SK-N-SH (cell line): ENCODE data around the gene SLC66A2. TPM values are rescaled to one million over a fixed set of nuclear protein-coding genes. Genes with fewer than 3 reads are reported as not detected.

Source experiments
- CTCF ChIA-PET: fragments of 300-600, 350-600 bp; formaldehyde crosslinking; extraction: SDS; loops from one replicate; lab custom pipeline; 2021; lab: Yijun Ruan, JAX
- POLR2A ChIA-PET: fragments of 350-600 bp; sonication (Branson Sonifier 250); formaldehyde crosslinking; extraction: SDS; loops from one replicate; lab custom pipeline; 2020; ENCODE audit warnings: antibody characterized with exemption, inconsistent platforms; lab: Yijun Ruan, JAX
- DNase-seq: peaks from one replicate; pipeline ENCODE4 v3.0.0; 2012
- H2AFZ ChIP-seq: fragments of 200-600 bp; sonication (generic); 2 replicates; pipeline ENCODE4 v1.8.1; 2016; ENCODE audit warnings: antibody characterized with exemption, mild to moderate bottlenecking, low read depth
- H3F3A ChIP-seq: fragments of 200-600 bp; sonication (generic); replicated peaks from 2 replicates; pipeline ENCODE3; 2016; ENCODE audit warnings: antibody characterized with exemption, mild to moderate bottlenecking; ENCODE audit not compliant: insufficient read depth
- H3K27ac ChIP-seq, 2 experiments: fragments of 200-500 bp in 1 of 2; fragments of 200-600 bp in 1 of 2; sonication (Bioruptor generic) in 1 of 2; sonication (generic), shearing (Covaris generic) in 1 of 2; 2 replicates each; pipeline versions ENCODE4 v1.5.1 to v1.6.1; 2014 to 2016; ENCODE audit warnings: low read depth in 2 of 2, inconsistent platforms in 1 of 2, low read length in 1 of 2, mild to moderate bottlenecking in 1 of 2, mixed read lengths in 1 of 2
- H3K27me3 ChIP-seq: fragments of 200-600 bp; sonication (generic), shearing (Covaris generic); 2 replicates; pipeline ENCODE4 v1.6.1; 2016; ENCODE audit warnings: mixed run types; ENCODE audit not compliant: insufficient read depth
- H3K36me3 ChIP-seq, 2 experiments: fragments of 200-500 bp in 1 of 2; fragments of 200-600 bp in 1 of 2; sonication (Bioruptor generic) in 1 of 2; sonication (generic) in 1 of 2; replicated peaks in 1 of 2; 2 replicates each; pipeline versions ENCODE3 to v1.5.1; 2014 to 2016; ENCODE audit warnings: low read length in 1 of 2, mild to moderate bottlenecking in 1 of 2; ENCODE audit not compliant: insufficient read depth in 2 of 2, control insufficient read depth in 1 of 2
- H3K4me1 ChIP-seq, 2 experiments: fragments of 200-500 bp in 1 of 2; fragments of 200-600 bp in 1 of 2; sonication (Bioruptor generic) in 1 of 2; sonication (generic), shearing (Covaris generic) in 1 of 2; 2 replicates each; pipeline versions ENCODE4 v1.5.1 to v1.6.1; 2014 to 2016; ENCODE audit warnings: low read depth in 1 of 2, low read length in 1 of 2, mixed run types in 1 of 2; ENCODE audit not compliant: insufficient read depth in 2 of 2, control insufficient read depth in 1 of 2
- H3K4me2 ChIP-seq: fragments of 200-600 bp; sonication (generic), shearing (Covaris generic); 2 replicates; pipeline ENCODE4 v1.6.1; 2017; ENCODE audit warnings: mixed run types
- H3K4me3 ChIP-seq, 2 experiments: fragments of 200-500 bp in 1 of 2; fragments of 200-600 bp in 1 of 2; sonication (Bioruptor generic) in 1 of 2; sonication (generic), shearing (Covaris generic) in 1 of 2; 2 replicates each; pipeline versions ENCODE4 v1.5.1 to v1.8.1; 2014 to 2016; ENCODE audit warnings: low read depth in 2 of 2, inconsistent platforms in 1 of 2, low read length in 1 of 2, mild to moderate bottlenecking in 1 of 2, mixed read lengths in 1 of 2, moderate library complexity in 1 of 2
- H3K79me2 ChIP-seq: fragments of 200-600 bp; sonication (generic); 2 replicates; pipeline ENCODE4 v1.8.1; 2017; ENCODE audit warnings: mild to moderate bottlenecking; ENCODE audit not compliant: insufficient read depth
- H3K9ac ChIP-seq: fragments of 200-600 bp; sonication (generic); 2 replicates; pipeline ENCODE4 v1.6.1; 2017; ENCODE audit warnings: mixed run types
- H3K9me2 ChIP-seq: fragments of 200-600 bp; sonication (generic); 2 replicates; pipeline ENCODE4 v1.6.1; 2017; ENCODE audit warnings: mixed run types
- H3K9me3 ChIP-seq: fragments of 200-600 bp; sonication (generic); 2 replicates; pipeline ENCODE4 v1.6.1; 2017; ENCODE audit warnings: mixed run types, mild to moderate bottlenecking, moderate library complexity
- H4K20me1 ChIP-seq: fragments of 200-600 bp; sonication (generic); 2 replicates; pipeline ENCODE4 v1.6.1; 2017; ENCODE audit warnings: mild to moderate bottlenecking, mixed run types; ENCODE audit not compliant: insufficient read depth
- ELF1 ChIP-seq: IDR thresholded peaks from 2 replicates; pipeline ENCODE4 v1.4.0; 2012
- EP300 ChIP-seq, 2 experiments: IDR thresholded peaks; 2 replicates each; pipeline versions ENCODE4 v1.4.0 to v1.6.1; 2012; ENCODE audit warnings: borderline replicate concordance in 1 of 2, low read depth in 1 of 2, low read length in 1 of 2
- EZH2phosphoT487 ChIP-seq: fragments of 200-600 bp; sonication (generic); IDR thresholded peaks from 2 replicates; pipeline ENCODE4 v1.6.1; 2017; ENCODE audit warnings: low read depth, mixed run types, mild to moderate bottlenecking, antibody characterized with exemption, moderate library complexity, borderline replicate concordance
- FOSL2 ChIP-seq: IDR thresholded peaks from 2 replicates; pipeline ENCODE4 v1.4.0; 2012; ENCODE audit warnings: low read depth, mild to moderate bottlenecking, moderate library complexity, borderline replicate concordance
- FOXJ3 ChIP-seq: sonication (generic); formaldehyde crosslinking; IDR thresholded peaks from 2 replicates; pipeline ENCODE4 v1.5.1; 2020; ENCODE audit warnings: mild to moderate bottlenecking, missing genetic modification reagents
- GABPA ChIP-seq: IDR thresholded peaks from 2 replicates; pipeline ENCODE4 v1.4.0; 2012; ENCODE audit warnings: low read depth, mild to moderate bottlenecking
- MAX ChIP-seq: IDR thresholded peaks from 2 replicates; pipeline ENCODE4 v1.4.0; 2012; ENCODE audit warnings: low read depth
- MXI1 ChIP-seq: IDR thresholded peaks from 2 replicates; pipeline ENCODE4 v1.6.1; 2012; ENCODE audit warnings: mild to moderate bottlenecking, low read depth, low read length, improper control_type of control experiment
- NFIC ChIP-seq: IDR thresholded peaks from 2 replicates; pipeline ENCODE4 v1.4.0; 2012; ENCODE audit warnings: borderline replicate concordance
- NRF1 ChIP-seq: IDR thresholded peaks from 2 replicates; pipeline ENCODE4 v1.6.1; 2012; ENCODE audit warnings: low read depth, mild to moderate bottlenecking, low read length
- PBX3 ChIP-seq: IDR thresholded peaks from 2 replicates; pipeline ENCODE4; 2012
- RAD21 ChIP-seq: IDR thresholded peaks from 2 replicates; pipeline ENCODE4 v1.6.1; 2012; ENCODE audit warnings: mild to moderate bottlenecking, low read length
- RCOR1 ChIP-seq: fragments of 150-350 bp; IDR thresholded peaks from 2 replicates; pipeline ENCODE4 v1.6.1; 2017; ENCODE audit warnings: antibody characterized with exemption, low read length
- RFX5 ChIP-seq: IDR thresholded peaks from 2 replicates; pipeline ENCODE4 v1.6.1; 2012; ENCODE audit warnings: mild to moderate bottlenecking, improper control_type of control experiment, low read length
- RXRA ChIP-seq: IDR thresholded peaks from 2 replicates; pipeline ENCODE4 v1.4.0; 2012; ENCODE audit warnings: low read depth, mild to moderate bottlenecking, borderline replicate concordance
- SIN3A ChIP-seq: IDR thresholded peaks from 2 replicates; pipeline ENCODE4 v1.6.1; 2012; ENCODE audit warnings: low read depth, mild to moderate bottlenecking, low read length, moderate library complexity, borderline replicate concordance
- SMC3 ChIP-seq: IDR thresholded peaks from 2 replicates; pipeline ENCODE4 v1.6.1; 2012; ENCODE audit warnings: low read depth, low read length, improper control_type of control experiment
- TAF1 ChIP-seq: IDR thresholded peaks from 2 replicates; pipeline ENCODE4 v1.6.1; 2012; ENCODE audit warnings: low read depth, mild to moderate bottlenecking, low read length, moderate library complexity, borderline replicate concordance
- ZBTB33 ChIP-seq: IDR thresholded peaks from 2 replicates; pipeline ENCODE4 v1.4.0; 2012; ENCODE audit warnings: low read depth, borderline replicate concordance
- WGBS: methylation state at CpG from one replicate; pipeline ENCODE4 v1.1.6; 2017; ENCODE audit warnings: low lambda C conversion rate; 5-methylcytosine and 5-hydroxymethylcytosine counted together
- polyA plus RNA-seq, 3 experiments: library from polyadenylated mRNA; depleted of rRNA; stranded (reverse); fragments of >200 nt; gene quantifications; 2 replicates each; pipeline ENCODE4 v1.2.3, GENCODE V29; 2012
- TF ChIP-seq, protein P1 (sequence below): fragments of 200-600 bp; sonication (generic); IDR thresholded peaks from 2 replicates; pipeline ENCODE4 v1.6.1; 2017; ENCODE audit warnings: antibody characterized with exemption, mild to moderate bottlenecking, moderate library complexity
- TF ChIP-seq, protein P2 (sequence below): fragments of 150-350 bp; IDR thresholded peaks from 2 replicates; pipeline ENCODE4 v1.6.1; 2016; ENCODE audit warnings: mild to moderate bottlenecking, low read depth, low read length

SLC66A2 gene
- polyA plus RNA-seq, 1 of the 3 experiments (the other 2 are of a cell fraction): 14.5 TPM

DNA sequence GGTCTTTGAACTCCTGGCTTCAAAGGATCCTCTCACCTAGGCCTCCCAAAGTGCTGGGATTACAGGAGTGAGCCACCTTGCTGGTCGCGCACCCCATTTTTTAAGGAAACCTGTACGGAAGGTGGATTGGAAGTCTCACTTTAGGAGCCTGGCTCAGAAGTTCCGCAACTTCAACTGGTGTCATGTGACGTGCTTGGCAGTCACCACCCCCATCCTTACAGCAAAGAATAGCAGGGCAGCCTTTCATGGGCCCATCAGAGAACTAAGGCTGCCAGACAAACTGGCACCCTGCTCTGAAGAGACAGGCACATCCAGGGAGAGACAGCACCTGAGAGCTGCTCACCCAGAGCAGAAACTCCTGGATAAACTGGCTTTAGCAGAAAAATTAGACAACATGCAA is 3.3 kb upstream of the SLC66A2 start:
- Histone ChIP-seq H4K20me1 (0 out of 2 replicates have a peak, but pooled peaks cover 7% of the 10 kb centered on the region), H3K79me2 (peaks cover 10% of the 10 kb centered on the region), H3F3A (no peaks in the 10 kb centered on the region), H3K4me3 (no peak overlapping the region), H3K9ac (no peak overlapping the region), H3K27me3 (no peaks in the 10 kb centered on the region), H3K27ac (no peak overlapping the region), H3K4me1 (peaks cover 4 to 5% of the 10 kb centered on the region in 2 experiments; a peak in 1 of 4 replicates), H3K4me2 (no peak overlapping the region), H3K36me3 (no peaks in the 10 kb centered on the region), H3K9me3 (no peaks in the 10 kb centered on the region), H3K9me2 (no peaks in the 10 kb centered on the region), H2AFZ (no peak overlapping the region)
- DNase-seq: no peak
- CTCF ChIA-PET: no interaction called here
- TF ChIP-seq RFX5 (no peak), EZH2phosphoT487 (no peak), SIN3A (no peak), MXI1 (no peak), SMC3 (no peak), MAX (no peak), GABPA (no peak), NFIC (no peak), EP300 (IDR thresholded peaks at IDR 0.05; ENCODE audit: borderline replicate concordance in 1 of 2, low read depth in 1 of 2, low read length in 1 of 2) (no peak), FOXJ3 (CRISPR knock-in tag) (no peak), PBX3 (no peak), NRF1 (no peak), RAD21 (no peak), TAF1 (no peak), RCOR1 (no peak)
- WGBS: 94% methylated on average over 5 of the region's 5 CpGs
- POLR2A ChIA-PET: no interaction called here

DNA sequence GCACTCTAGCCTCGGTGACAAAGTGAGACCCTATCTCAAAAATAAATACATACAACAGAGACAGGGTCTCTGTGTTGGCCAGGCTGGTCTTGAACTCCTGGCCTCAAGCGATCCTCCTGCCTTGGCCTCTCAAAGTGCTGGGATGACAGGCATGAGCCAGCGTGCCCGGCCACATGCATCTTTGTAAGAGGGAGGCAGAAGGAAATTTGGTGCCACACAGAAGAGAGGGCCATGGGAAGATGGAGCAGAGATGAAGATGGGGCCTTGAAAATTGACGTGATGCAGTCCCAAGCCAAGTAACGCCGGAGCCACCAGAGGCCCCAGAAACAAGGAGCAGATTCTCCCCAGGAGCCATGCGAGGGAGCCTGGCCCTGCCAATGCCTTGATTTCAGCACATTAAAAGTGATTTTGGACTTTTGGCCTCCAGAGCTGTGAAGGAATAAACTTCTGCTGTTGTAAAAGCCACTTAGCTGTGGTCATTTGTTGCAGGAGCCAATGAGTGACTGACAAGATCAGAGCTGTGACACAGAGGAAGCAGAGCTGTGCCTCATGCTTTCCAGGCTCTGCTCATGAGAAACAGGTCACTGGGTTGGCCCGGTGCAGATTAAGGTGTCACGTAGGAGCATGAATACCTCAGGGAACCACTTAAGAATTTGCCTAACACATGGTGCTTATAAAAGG is 2.7 kb upstream of the SLC66A2 start:
- H4K20me1 ChIP-seq: peaks cover 9% of the 10 kb centered on the region; the same call in 1 of the 2 replicates
- POLR2A ChIA-PET: no interaction called here
- CTCF ChIA-PET: no interaction called here
- no peak overlapping the region for H3K4me2 ChIP-seq
- peaks cover 17% of the 10 kb centered on the region for H3K79me2 ChIP-seq
- H3K9ac ChIP-seq: no peak overlapping the region
- H3K4me1 ChIP-seq: peaks cover 4 to 5% of the 10 kb centered on the region in 2 experiments; a peak in 1 of 4 replicates
- H3K9me2 ChIP-seq: no peaks in the 10 kb centered on the region
- no peak for DNase-seq
- H3K27ac ChIP-seq: no peak overlapping the region
- WGBS: 95% methylated on average over 9 of the region's 10 CpGs
- H3F3A ChIP-seq: no peaks in the 10 kb centered on the region
- H3K36me3 ChIP-seq: no peaks in the 10 kb centered on the region
- H2AFZ ChIP-seq: no peak overlapping the region
- H3K9me3 ChIP-seq: no peaks in the 10 kb centered on the region
- H3K4me3 ChIP-seq: no peak overlapping the region
- H3K27me3 ChIP-seq: no peaks in the 10 kb centered on the region
- TF ChIP-seq RXRA: no peak
- no peak for TF ChIP-seq RAD21
- no peak for TF ChIP-seq FOSL2
- TF ChIP-seq NRF1: no peak
- TF ChIP-seq, protein P1, sequence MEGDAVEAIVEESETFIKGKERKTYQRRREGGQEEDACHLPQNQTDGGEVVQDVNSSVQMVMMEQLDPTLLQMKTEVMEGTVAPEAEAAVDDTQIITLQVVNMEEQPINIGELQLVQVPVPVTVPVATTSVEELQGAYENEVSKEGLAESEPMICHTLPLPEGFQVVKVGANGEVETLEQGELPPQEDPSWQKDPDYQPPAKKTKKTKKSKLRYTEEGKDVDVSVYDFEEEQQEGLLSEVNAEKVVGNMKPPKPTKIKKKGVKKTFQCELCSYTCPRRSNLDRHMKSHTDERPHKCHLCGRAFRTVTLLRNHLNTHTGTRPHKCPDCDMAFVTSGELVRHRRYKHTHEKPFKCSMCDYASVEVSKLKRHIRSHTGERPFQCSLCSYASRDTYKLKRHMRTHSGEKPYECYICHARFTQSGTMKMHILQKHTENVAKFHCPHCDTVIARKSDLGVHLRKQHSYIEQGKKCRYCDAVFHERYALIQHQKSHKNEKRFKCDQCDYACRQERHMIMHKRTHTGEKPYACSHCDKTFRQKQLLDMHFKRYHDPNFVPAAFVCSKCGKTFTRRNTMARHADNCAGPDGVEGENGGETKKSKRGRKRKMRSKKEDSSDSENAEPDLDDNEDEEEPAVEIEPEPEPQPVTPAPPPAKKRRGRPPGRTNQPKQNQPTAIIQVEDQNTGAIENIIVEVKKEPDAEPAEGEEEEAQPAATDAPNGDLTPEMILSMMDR: no peak
- TF ChIP-seq ELF1: no peak
- no peak for TF ChIP-seq RFX5
- TF ChIP-seq MXI1: no peak
- no peak for TF ChIP-seq EP300 (IDR thresholded peaks at IDR 0.05; ENCODE audit: borderline replicate concordance in 1 of 2, low read depth in 1 of 2, low read length in 1 of 2)
- TF ChIP-seq ZBTB33: no peak
- TF ChIP-seq, protein P2, sequence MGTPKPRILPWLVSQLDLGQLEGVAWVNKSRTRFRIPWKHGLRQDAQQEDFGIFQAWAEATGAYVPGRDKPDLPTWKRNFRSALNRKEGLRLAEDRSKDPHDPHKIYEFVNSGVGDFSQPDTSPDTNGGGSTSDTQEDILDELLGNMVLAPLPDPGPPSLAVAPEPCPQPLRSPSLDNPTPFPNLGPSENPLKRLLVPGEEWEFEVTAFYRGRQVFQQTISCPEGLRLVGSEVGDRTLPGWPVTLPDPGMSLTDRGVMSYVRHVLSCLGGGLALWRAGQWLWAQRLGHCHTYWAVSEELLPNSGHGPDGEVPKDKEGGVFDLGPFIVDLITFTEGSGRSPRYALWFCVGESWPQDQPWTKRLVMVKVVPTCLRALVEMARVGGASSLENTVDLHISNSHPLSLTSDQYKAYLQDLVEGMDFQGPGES: no peak
